Cardiac muscle cell (in vitro differentiated cells and primary cell): ENCODE results near the gene COL5A1. TPM values are rescaled to one million over a fixed set of nuclear protein-coding genes. Genes with fewer than 3 reads are reported as not detected.

Experiments used
- DNase-seq, 2 donors: peaks; one replicate each; pipeline versions ENCODE4 v3.0.0 to v3.0.0-alpha.2; 2010 to 2017; ENCODE audit warnings: low read depth in 1 of 2, low spot score in 1 of 2
- H3K27ac ChIP-seq: fragments of 200-600 bp; sonication (generic); 2 replicates; pipeline ENCODE4 v1.5.1; 2016
- H3K27me3 ChIP-seq: fragments of 200-600 bp; sonication (generic); 2 replicates; pipeline ENCODE4 v1.6.0; 2016; ENCODE audit warnings: control low read depth
- H3K36me3 ChIP-seq: fragments of 200-600 bp; sonication (generic); 2 replicates; pipeline ENCODE4 v1.5.1; 2016; ENCODE audit warnings: control low read depth
- H3K4me1 ChIP-seq: fragments of 200-600 bp; sonication (generic); 2 replicates; pipeline ENCODE4 v1.8.1; 2017; ENCODE audit warnings: low read depth, mild to moderate bottlenecking, mixed run types
- H3K4me3 ChIP-seq: fragments of 200-600 bp; sonication (generic); 2 replicates; pipeline ENCODE4 v1.5.1; 2016; ENCODE audit warnings: mild to moderate bottlenecking
- H3K9me3 ChIP-seq: fragments of 200-600 bp; sonication (generic); 2 replicates; pipeline ENCODE4 v1.5.1; 2017; ENCODE audit warnings: low read depth, mild to moderate bottlenecking, control low read depth
- CTCF ChIP-seq: IDR thresholded peaks from 2 replicates; pipeline ENCODE4 v1.5.1; 2012; ENCODE audit warnings: low read depth, mild to moderate bottlenecking, low read length
- polyA plus RNA-seq: library from polyadenylated mRNA; unstranded; fragments of >200 nt; fragmentation: Nextera tagmentation; extraction: Ambion mirVana; gene quantifications from 2 replicates; pipeline ENCODE4 v1.2.1, GENCODE V29; 2016
- total RNA-seq: library from RNA; depleted of rRNA; stranded (reverse); fragments of >200 nt; gene quantifications from 2 replicates; pipeline ENCODE4 v1.2.3, GENCODE V29; 2016

COL5A1 gene
- total and polyA plus RNA-seq, 2 experiments from 2014 or later: 34.5 to 129 TPM

GRCh38 chr9:134730011-134730760 is 88.6 kb downstream of the COL5A1 start:
- Histone ChIP-seq H3K9me3 (no peaks in the 10 kb centered on the region), H3K36me3 (no peaks in the 10 kb centered on the region), H3K27ac (no peak overlapping the region), H3K27me3 (no peaks in the 10 kb centered on the region), H3K4me1 (no peaks in the 10 kb centered on the region), H3K4me3 (no peak overlapping the region)
- no peak for TF ChIP-seq CTCF
- DNase-seq: peak in 1 of 2 donors; percentile 50

DNA sequence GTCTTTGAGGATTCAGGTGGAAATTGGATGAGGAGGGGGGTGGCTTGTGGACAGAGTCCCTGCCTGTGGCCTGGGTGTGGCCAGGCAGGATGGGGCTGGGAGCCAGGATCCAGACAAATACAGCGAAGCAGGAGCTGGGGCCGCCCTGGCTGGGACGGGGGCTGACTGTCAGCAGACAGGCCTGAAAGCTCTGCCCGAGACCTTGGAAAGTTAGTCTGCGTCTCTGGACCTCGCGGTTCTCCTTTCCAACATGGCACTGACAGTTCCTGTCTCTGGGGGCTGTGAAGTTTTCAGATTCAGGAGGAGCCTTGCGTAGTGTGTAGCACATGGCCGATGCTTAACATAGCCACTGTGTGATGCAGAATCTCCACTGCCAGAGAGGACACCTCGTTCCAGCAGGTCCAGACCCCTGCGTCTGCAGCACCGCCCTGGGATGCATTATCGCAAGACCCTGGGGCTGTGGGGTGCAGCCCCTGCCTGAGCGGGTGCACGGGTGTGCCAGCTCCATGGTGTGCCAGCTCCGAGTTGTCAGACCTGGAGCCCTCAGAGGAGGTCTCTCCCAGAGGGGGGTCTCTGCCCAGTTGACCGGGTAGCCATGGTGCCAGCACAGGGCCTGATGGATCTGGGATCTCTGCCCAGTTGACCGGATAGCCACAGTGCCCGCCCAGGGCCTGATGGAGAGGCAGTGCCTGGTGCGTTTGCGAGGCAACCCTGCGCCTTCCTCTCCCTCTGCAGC is 89.3 kb downstream of the COL5A1 start:
- Histone ChIP-seq H3K9me3 (no peaks in the 10 kb centered on the region), H3K36me3 (no peaks in the 10 kb centered on the region), H3K4me1 (no peaks in the 10 kb centered on the region), H3K27ac (no peak overlapping the region), H3K27me3 (no peaks in the 10 kb centered on the region), H3K4me3 (no peak overlapping the region)
- TF ChIP-seq CTCF: no peak
- no peak for DNase-seq

DNA sequence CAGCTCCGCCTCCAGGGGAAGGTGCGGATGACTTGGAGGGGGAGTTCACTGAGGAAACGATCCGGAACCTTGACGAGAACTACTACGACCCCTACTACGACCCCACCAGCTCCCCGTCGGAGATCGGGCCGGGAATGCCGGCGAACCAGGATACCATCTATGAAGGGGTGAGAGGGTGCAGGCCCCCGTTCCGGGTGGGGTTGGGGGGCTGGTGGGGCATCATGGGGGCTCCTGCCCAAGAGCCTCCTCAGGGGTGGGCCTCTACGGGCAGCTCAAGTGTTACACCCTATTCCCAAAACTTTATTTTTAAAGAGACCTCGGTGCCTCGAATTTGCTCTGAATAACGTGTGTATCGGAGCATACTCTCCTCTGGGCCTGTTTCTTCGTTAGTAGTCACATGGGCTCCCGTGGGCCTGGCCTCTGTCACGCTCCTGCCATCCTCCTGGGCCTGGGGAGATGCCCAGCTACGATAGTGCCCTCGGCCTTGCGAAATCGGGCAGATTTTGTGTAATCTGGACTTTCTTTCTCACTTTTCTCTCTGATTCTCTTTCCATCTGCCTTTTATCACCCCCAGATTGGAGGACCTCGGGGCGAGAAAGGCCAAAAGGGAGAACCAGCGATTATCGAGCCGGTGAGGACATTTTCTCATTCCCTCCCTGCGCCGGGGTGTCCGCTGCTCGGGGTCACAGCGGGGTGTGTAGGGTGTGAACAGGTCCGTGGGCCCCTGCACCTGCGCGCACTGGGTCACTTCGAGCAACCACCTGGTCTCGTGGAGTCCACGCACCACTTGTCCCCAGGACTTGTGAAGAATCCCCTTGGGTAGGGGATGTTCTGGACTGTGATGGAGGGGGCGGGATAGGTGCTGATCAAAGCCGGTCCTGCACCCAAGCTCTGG is 90.1 kb downstream of the COL5A1 start:
- no peak for DNase-seq
- H3K27me3 ChIP-seq: no peaks in the 10 kb centered on the region
- H3K9me3 ChIP-seq: no peaks in the 10 kb centered on the region
- TF ChIP-seq CTCF: no peak
- H3K4me3 ChIP-seq: no peak overlapping the region
- no peak overlapping the region for H3K27ac ChIP-seq
- no peaks in the 10 kb centered on the region for H3K36me3 ChIP-seq
- H3K4me1 ChIP-seq: no peaks in the 10 kb centered on the region

DNA sequence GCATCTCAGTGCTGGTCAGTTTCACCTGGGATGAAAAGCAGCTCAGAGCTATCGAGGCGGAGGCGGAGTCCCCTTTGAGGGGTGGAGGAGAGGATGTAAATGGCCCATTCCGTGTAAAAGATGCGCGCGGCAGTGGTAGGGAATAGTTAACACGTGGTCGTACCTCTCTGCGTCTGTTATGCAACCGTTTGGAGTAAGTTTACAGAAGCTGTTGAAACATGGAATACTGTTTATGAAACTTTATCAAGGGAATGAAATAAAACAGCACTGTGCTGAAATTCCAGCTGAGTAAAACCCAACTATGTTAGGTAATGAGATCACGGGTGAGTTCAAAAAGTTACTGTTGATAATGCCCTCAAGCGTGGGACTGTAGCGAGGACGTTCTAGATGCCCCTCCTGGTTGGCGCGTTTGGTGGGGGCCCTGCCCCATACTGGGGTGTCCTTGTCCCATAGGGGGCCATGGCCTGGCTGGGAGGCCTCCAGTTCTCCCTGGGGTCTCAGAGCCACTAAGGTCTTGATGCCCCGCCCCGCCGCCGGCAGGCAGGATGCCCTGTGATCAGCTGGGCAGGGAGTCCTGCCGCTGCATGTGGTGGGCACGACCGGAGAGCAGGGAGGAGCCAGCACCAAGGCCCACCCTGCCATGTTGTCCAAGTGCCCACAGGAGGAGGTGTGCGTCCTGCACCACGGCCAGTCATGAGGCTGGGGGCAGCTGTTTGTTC is 90.9 kb downstream of the COL5A1 start:
- H3K9me3 ChIP-seq: no peaks in the 10 kb centered on the region
- TF ChIP-seq CTCF: no peak
- no peaks in the 10 kb centered on the region for H3K36me3 ChIP-seq
- H3K27ac ChIP-seq: no peak overlapping the region
- H3K4me1 ChIP-seq: no peaks in the 10 kb centered on the region
- no peaks in the 10 kb centered on the region for H3K27me3 ChIP-seq
- no peak overlapping the region for H3K4me3 ChIP-seq
- DNase-seq: peak in 1 of 2 donors; percentile 69
